ENCODE results near the gene NPHP4.

NPHP4 gene

GRCh38 chr1:5861871-5862825 is 130.1 kb downstream of the NPHP4 start:
- Mint-ChIP-seq H3K9me3 (no peaks in the 10 kb centered on the region), H3K4me1 (peaks cover 6% of the 10 kb centered on the region), H3K36me3 (ENCODE audit: low read depth) (peaks cover 4% of the 10 kb centered on the region)

GRCh38 chr1:5860277-5860676 is 131.9 kb downstream of the NPHP4 start:
- peaks cover 4% of the 10 kb centered on the region for H3K36me3 Mint-ChIP-seq (ENCODE audit: low read depth)
- TF ChIP-seq CTCF (IDR thresholded peaks at IDR 0.05; ENCODE audit: unreplicated experiment in 3 of 3), result no peak
- no peaks in the 10 kb centered on the region for H3K4me1 Mint-ChIP-seq
- no peak overlapping the region for H3K4me3 Mint-ChIP-seq
- H3K27me3 Mint-ChIP-seq (ENCODE audit: low read depth), result peaks cover 8% of the 10 kb centered on the region
- H3K27ac Mint-ChIP-seq, result no peak overlapping the region
- no peaks in the 10 kb centered on the region for H3K9me3 Mint-ChIP-seq

More at GRCh38 chr1:5861871-5862825, 130.1 kb downstream of the NPHP4 start:
- no peak overlapping the region for H3K27ac Mint-ChIP-seq
- no peak for TF ChIP-seq CTCF (IDR thresholded peaks at IDR 0.05; ENCODE audit: unreplicated experiment in 3 of 3)
- H3K27me3 Mint-ChIP-seq (ENCODE audit: low read depth), result peaks cover 3% of the 10 kb centered on the region
- H3K4me3 Mint-ChIP-seq, result no peak overlapping the region

GRCh38 chr1:5859766-5860165 is 132.5 kb downstream of the NPHP4 start:
- no peak for TF ChIP-seq CTCF (IDR thresholded peaks at IDR 0.05; ENCODE audit: unreplicated experiment in 3 of 3)
- Mint-ChIP-seq H3K4me1 (no peaks in the 10 kb centered on the region), H3K4me3 (no peak overlapping the region)

GRCh38 chr1:5858844-5859407 is 133.3 kb downstream of the NPHP4 start:
- H3K27ac Mint-ChIP-seq, result no peak overlapping the region
- H3K4me1 Mint-ChIP-seq, result no peaks in the 10 kb centered on the region
- no peak overlapping the region for H3K4me3 Mint-ChIP-seq
- no peaks in the 10 kb centered on the region for H3K9me3 Mint-ChIP-seq
- H3K27me3 Mint-ChIP-seq (ENCODE audit: low read depth), result peaks cover 8% of the 10 kb centered on the region
- no peak for TF ChIP-seq CTCF (IDR thresholded peaks at IDR 0.05; ENCODE audit: unreplicated experiment in 3 of 3)
- H3K36me3 Mint-ChIP-seq (ENCODE audit: low read depth), result peaks cover 4% of the 10 kb centered on the region

More at GRCh38 chr1:5859766-5860165, 132.5 kb downstream of the NPHP4 start:
- H3K27me3 Mint-ChIP-seq (ENCODE audit: low read depth), result peaks cover 8% of the 10 kb centered on the region
- H3K9me3 Mint-ChIP-seq, result no peaks in the 10 kb centered on the region
- H3K36me3 Mint-ChIP-seq (ENCODE audit: low read depth), result peaks cover 4% of the 10 kb centered on the region
- no peak overlapping the region for H3K27ac Mint-ChIP-seq

- Mint-ChIP-seq H3K4me1 (no peaks in the 10 kb centered on the region), H3K36me3 (ENCODE audit: low read depth) (peaks cover 4% of the 10 kb centered on the region), H3K4me3 (no peak overlapping the region), H3K27ac (no peak overlapping the region), H3K27me3 (ENCODE audit: low read depth) (peaks cover 8% of the 10 kb centered on the region), H3K9me3 (peaks cover 4% of the 10 kb centered on the region)
- TF ChIP-seq CTCF (IDR thresholded peaks at IDR 0.05; ENCODE audit: unreplicated experiment in 3 of 3), result no peak
These were observed 134.0 kb downstream of the NPHP4 start for GRCh38 chr1:5858246-5858645.

Data from nephron (organoid).